ENCODE data around the gene SLC22A1.

GRCh38 chr6:160124007-160124406, 2.4 kb downstream of the SLC22A1 start:
- TF ChIP-seq CTCF (IDR thresholded peaks at IDR 0.05; ENCODE audit: control extremely low read depth in 1 of 3, insufficient read depth in 1 of 3, low read depth in 1 of 3, low read length in 3 of 3) (no peak), POLR2A (IDR thresholded peaks at IDR 0.05; ENCODE audit: control extremely low read depth in 1 of 2, low read depth in 2 of 2, low read length in 2 of 2) (no peak), RAD21 (IDR thresholded peaks at IDR 0.05 in 1 of 2, conservative IDR thresholded peaks at IDR 0.05 in 1 of 2; ENCODE audit: low read depth in 2 of 2, low read length in 2 of 2) (no peak), SIX5 (IDR thresholded peaks at IDR 0.05; ENCODE audit: low read depth, low read length) (no peak), CBX8 (IDR thresholded peaks at IDR 0.05; ENCODE audit: borderline replicate concordance, low read depth, low read length) (no peak), BCL11A (IDR thresholded peaks at IDR 0.05; ENCODE audit: low read depth in 2 of 2, low read length in 2 of 2) (no peak), EZH2 (IDR thresholded peaks at IDR 0.05; ENCODE audit: low read depth, low read length, severe bottlenecking) (no peak), SUZ12 (IDR thresholded peaks at IDR 0.05; ENCODE audit: low read length) (no peak), RBBP5 (IDR thresholded peaks at IDR 0.05; ENCODE audit: borderline replicate concordance, low read depth, low read length) (no peak), BACH1 (IDR thresholded peaks at IDR 0.05; ENCODE audit: low read length) (no peak), POLR2AphosphoS5 (IDR thresholded peaks at IDR 0.05; ENCODE audit: low read depth, low read length) (no peak), SIRT6 (IDR thresholded peaks at IDR 0.05; ENCODE audit: low read length) (no peak)
